AG04450 (cell line): ENCODE results near the gene IGF2BP3. TPM values are rescaled to one million over a fixed set of nuclear protein-coding genes. Genes with fewer than 3 reads are reported as not detected.
A peak's percentile ranks its signal among the peaks of the same experiment; 100 is the strongest.

Experiments used
- CTCF ChIA-PET: fragments of 300-600, 350-600 bp; formaldehyde crosslinking; extraction: SDS; loops from one replicate; lab custom pipeline; 2022; ENCODE audit warnings: antibody characterized with exemption, inconsistent platforms; lab: Charles Lee
- POLR2A ChIA-PET: fragments of 350-600 bp; formaldehyde crosslinking; extraction: SDS; loops from one replicate; lab custom pipeline; 2021; ENCODE audit warnings: antibody characterized with exemption, inconsistent platforms; lab: Yijun Ruan, JAX
- DNase-seq: peaks from one replicate; pipeline ENCODE4 v3.0.0-alpha.2; 2011; ENCODE audit warnings: low read depth, low spot score
- H3K27ac ChIP-seq: one replicate; pipeline ENCODE4 v1.5.1; 2012; ENCODE audit warnings: low read depth, low read length, control low read depth
- H3K27me3 ChIP-seq: one replicate; pipeline ENCODE4 v1.6.0; 2012; ENCODE audit warnings: low read length; ENCODE audit not compliant: control insufficient read depth, insufficient read depth
- H3K4me3 ChIP-seq: 2 replicates; pipeline ENCODE4 v1.5.1; 2011; ENCODE audit warnings: mild to moderate bottlenecking, low read depth, low read length, control low read depth
- H3K9me3 ChIP-seq: 2 replicates; pipeline ENCODE4 v1.5.1; 2012; ENCODE audit warnings: low read length; ENCODE audit not compliant: control insufficient read depth, insufficient read depth
- CTCF ChIP-seq: IDR thresholded peaks from 2 replicates; pipeline ENCODE4 v1.5.1; 2011; ENCODE audit warnings: low read depth, low read length, control low read depth, inconsistent platforms
- polyA plus RNA-seq: library from polyadenylated mRNA; depleted of rRNA; stranded (reverse); fragments of >200 nt; gene quantifications from 2 replicates; pipeline ENCODE4 v1.2.3, GENCODE V29; 2011

The IGF2BP3 gene
- polyA plus RNA-seq, 1 experiment = 98.2 TPM

DNA sequence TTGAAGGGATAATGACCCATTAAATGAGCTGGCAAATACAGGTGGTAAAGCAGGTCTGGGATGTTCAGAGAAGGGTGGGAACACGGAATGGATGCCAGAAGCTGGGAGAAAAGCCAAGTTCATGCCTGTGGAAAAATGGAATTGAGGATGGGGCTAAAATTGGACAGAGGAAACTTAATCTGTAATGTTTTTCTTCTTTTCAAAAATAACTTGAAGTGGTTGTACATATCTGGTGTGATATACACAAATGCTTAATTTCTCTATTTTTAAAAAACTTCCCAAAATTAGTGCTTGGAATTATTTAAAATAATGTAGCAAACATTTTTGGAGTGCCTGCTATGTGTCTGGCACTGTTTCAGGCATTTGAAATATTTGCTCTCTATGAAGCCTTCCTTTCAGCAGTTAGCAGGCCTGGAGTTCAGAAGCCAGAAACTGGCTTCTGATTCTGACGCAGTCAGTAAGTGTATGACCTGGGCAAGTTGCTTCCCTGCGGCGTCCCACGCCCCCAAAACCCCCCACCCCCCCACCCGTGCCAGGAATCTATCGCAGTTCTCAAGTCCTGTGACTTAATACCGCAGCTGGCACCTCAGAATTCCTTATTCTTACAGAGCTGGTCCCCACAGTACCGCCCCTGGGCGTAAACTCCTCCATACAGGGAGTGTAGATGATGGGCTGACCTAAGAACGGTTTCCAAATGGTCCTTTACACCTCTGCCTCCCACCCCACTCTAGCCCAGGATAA lies 172.0 kb downstream of the IGF2BP3 start:
- ChIA-PET CTCF (interaction anchor here (1.0 to 1.5 kb wide), 2 partner anchors 21 to 26 kb away, joined by 3 read pairs; no protein-coding TSS in a partner anchor), POLR2A (interaction anchor here (0.7 to 1.2 kb wide), 3 partner anchors 18 to 131 kb away, joined by 3 to 5 read pairs (median 3); no protein-coding TSS in a partner anchor)
- TF ChIP-seq CTCF = no peak
- peak; percentile 34 for DNase-seq
- no peaks in the 10 kb centered on the region for H3K27me3 ChIP-seq
- H3K9me3 ChIP-seq = no peaks in the 10 kb centered on the region; the same call in 1 of the 2 replicates
- peak overlapping the region; percentile 82 for H3K27ac ChIP-seq
- no peak overlapping the region for H3K4me3 ChIP-seq

- no peak overlapping the region for H3K4me3 ChIP-seq
- TF ChIP-seq CTCF = no peak
- no peaks in the 10 kb centered on the region; the same call in 1 of the 2 replicates for H3K9me3 ChIP-seq
- POLR2A ChIA-PET = no interaction called here
- H3K27ac ChIP-seq = no peak overlapping the region
- no peaks in the 10 kb centered on the region for H3K27me3 ChIP-seq
- CTCF ChIA-PET = interaction anchor here (2.0 to 2.4 kb wide), 2 partner anchors 19 to 33 kb away, joined by 6 to 10 read pairs; no protein-coding TSS in a partner anchor
- no peak for DNase-seq
Measured at GRCh38 chr7:23295401-23295697, 174.9 kb downstream of the IGF2BP3 start.

- DNase-seq = no peak
- H3K9me3 ChIP-seq = no peaks in the 10 kb centered on the region; the same call in 1 of the 2 replicates
- no peak overlapping the region for H3K27ac ChIP-seq
- ChIA-PET POLR2A (no interaction called here), CTCF (interaction anchor here (2.0 to 2.4 kb wide), 2 partner anchors 18 to 32 kb away, joined by 6 to 10 read pairs; no protein-coding TSS in a partner anchor)
- no peaks in the 10 kb centered on the region for H3K27me3 ChIP-seq
- no peak for TF ChIP-seq CTCF
- no peak overlapping the region for H3K4me3 ChIP-seq
Measured at GRCh38 chr7:23294549-23295400, 175.5 kb downstream of the IGF2BP3 start.

DNA sequence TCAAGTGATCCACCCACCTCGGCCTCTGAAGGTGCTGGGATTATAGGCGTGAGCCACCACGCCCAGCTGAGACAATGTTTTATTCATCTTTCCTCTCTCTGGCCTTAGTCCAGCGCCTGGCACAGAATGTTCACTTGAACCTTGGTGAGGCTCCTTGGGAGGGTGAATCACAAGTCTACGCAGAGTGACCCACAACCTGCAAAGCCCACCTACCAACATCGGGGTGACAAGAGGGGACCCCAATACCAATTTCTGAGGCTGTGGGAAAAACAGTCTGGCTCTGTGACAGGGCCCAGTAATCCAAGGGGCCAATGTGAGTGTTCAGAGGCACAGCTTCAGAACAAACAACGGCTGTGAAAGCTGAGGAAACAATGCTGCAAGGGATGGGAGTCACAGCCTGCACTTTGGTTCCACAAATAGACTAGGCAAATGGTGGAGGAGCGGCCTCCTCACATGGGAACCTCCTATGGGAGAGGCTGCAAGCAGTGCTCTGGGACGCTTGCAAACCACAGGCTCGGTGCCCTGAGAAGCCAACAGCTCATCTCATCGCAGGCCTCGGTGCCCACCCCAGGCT lies 176.7 kb downstream of the IGF2BP3 start:
- no peak for DNase-seq
- H3K9me3 ChIP-seq = no peaks in the 10 kb centered on the region
- H3K4me3 ChIP-seq = no peak overlapping the region
- no peak for TF ChIP-seq CTCF
- H3K27me3 ChIP-seq = no peaks in the 10 kb centered on the region
- no peak overlapping the region for H3K27ac ChIP-seq
- POLR2A ChIA-PET = no interaction called here
- CTCF ChIA-PET = interaction anchor here (0.6 to 2.0 kb wide), 3 partner anchors 17 to 208 kb away, joined by 3 to 10 read pairs (median 4); no protein-coding TSS in a partner anchor
